GM23338 (cell line): ENCODE results near the gene REPIN1. TPM values are rescaled to one million over a fixed set of nuclear protein-coding genes. Genes with fewer than 3 reads are reported as not detected.

ENCODE experiments used
- ATAC-seq: fragments of 200-7000 bp; cut with Tn5 transposase; 3 replicates; pipeline ENCODE4 v1.9.1; 2020
- DNase-seq: peaks from one replicate; pipeline ENCODE4 v3.0.0-alpha.2; 2015; ENCODE audit warnings: low spot score
- H2AFZ ChIP-seq: fragments of 200-600 bp; sonication (generic); 2 replicates; pipeline ENCODE4 v1.8.0; 2016; ENCODE audit warnings: antibody characterized with exemption, mild to moderate bottlenecking, moderate library complexity
- H3F3A ChIP-seq: fragments of 200-600 bp; sonication (generic); replicated peaks from 2 replicates; pipeline ENCODE4 v1.8.0; 2017; ENCODE audit warnings: antibody characterized with exemption, mixed run types, low read depth
- H3K27ac ChIP-seq: fragments of 200-600 bp; sonication (generic); 2 replicates; pipeline ENCODE4 v1.6.1; 2016; ENCODE audit warnings: low read depth
- H3K27me3 ChIP-seq: fragments of 200-600 bp; sonication (generic); 2 replicates; pipeline ENCODE4 v1.8.0; 2016; ENCODE audit warnings: mild to moderate bottlenecking, mixed run types, moderate library complexity; ENCODE audit not compliant: insufficient read depth
- H3K36me3 ChIP-seq: fragments of 200-600 bp; sonication (generic); 2 replicates; pipeline ENCODE4 v1.8.0; 2016; ENCODE audit warnings: mild to moderate bottlenecking; ENCODE audit not compliant: insufficient read depth
- H3K4me1 ChIP-seq: fragments of 200-600 bp; sonication (generic); 2 replicates; pipeline ENCODE4 v1.8.0; 2016; ENCODE audit warnings: mild to moderate bottlenecking, moderate library complexity; ENCODE audit not compliant: insufficient read depth
- H3K4me2 ChIP-seq: fragments of 200-600 bp; sonication (generic); 2 replicates; pipeline ENCODE4 v1.7.1; 2017; ENCODE audit warnings: mixed run types
- H3K4me3 ChIP-seq: fragments of 200-600 bp; sonication (generic); 2 replicates; pipeline ENCODE4 v1.6.1; 2016; ENCODE audit warnings: mixed run types
- H3K79me2 ChIP-seq: fragments of 200-600 bp; sonication (generic); replicated peaks from 2 replicates; pipeline ENCODE4 v1.8.0; 2017; ENCODE audit warnings: mild to moderate bottlenecking; ENCODE audit not compliant: insufficient read depth
- H3K9me2 ChIP-seq: fragments of 200-600 bp; sonication (generic); 2 replicates; pipeline ENCODE4 v1.8.0; 2017; ENCODE audit not compliant: insufficient read depth
- H4K20me1 ChIP-seq: fragments of 200-600 bp; sonication (generic); replicated peaks from 2 replicates; pipeline ENCODE4 v1.8.0; 2017; ENCODE audit warnings: mild to moderate bottlenecking; ENCODE audit not compliant: insufficient read depth
- H3K27ac Mint-ChIP-seq: 2 replicates; pipeline ENCODE4 v1.8.0; 2020; ENCODE audit warnings: inconsistent platforms, mild to moderate bottlenecking, moderate library complexity, mixed read lengths
- H3K27me3 Mint-ChIP-seq: 3 replicates; pipeline ENCODE4 v1.8.0; 2022; ENCODE audit warnings: low read depth, mild to moderate bottlenecking, moderate library complexity, mixed read lengths, inconsistent platforms; ENCODE audit not compliant: insufficient read depth, poor library complexity
- H3K36me3 Mint-ChIP-seq: 3 replicates; pipeline ENCODE4 v1.8.0; 2021; ENCODE audit warnings: low read depth, mild to moderate bottlenecking, inconsistent platforms, moderate library complexity, mixed read lengths
- H3K4me1 Mint-ChIP-seq: 3 replicates; pipeline ENCODE4 v1.8.0; 2020; ENCODE audit warnings: mild to moderate bottlenecking, inconsistent platforms, mixed read lengths
- H3K4me3 Mint-ChIP-seq: 3 replicates; pipeline ENCODE4 v1.8.0; 2021; ENCODE audit warnings: moderate library complexity, mild to moderate bottlenecking, inconsistent platforms, mixed read lengths
- H3K9me3 Mint-ChIP-seq: 3 replicates; pipeline ENCODE4 v1.8.0; 2020; ENCODE audit warnings: moderate library complexity, mild to moderate bottlenecking, inconsistent platforms, mixed read lengths
- CREB1 ChIP-seq: fragments of 250-450 bp; sonication (Bioruptor Pico); IDR thresholded peaks from 2 replicates; pipeline ENCODE4 v1.5.0; 2020; ENCODE audit warnings: low read depth, mild to moderate bottlenecking, moderate library complexity
- EZH2 ChIP-seq: fragments of 200-600 bp; sonication (generic); IDR thresholded peaks from one replicate; pipeline ENCODE4 v1.8.0; 2017; ENCODE audit warnings: antibody characterized with exemption, mild to moderate bottlenecking, low read depth; ENCODE audit not compliant: unreplicated experiment
- EZH2phosphoT487 ChIP-seq: fragments of 200-600 bp; sonication (generic); IDR thresholded peaks from one replicate; pipeline ENCODE4 v1.8.1; 2018; ENCODE audit warnings: antibody characterized with exemption; ENCODE audit not compliant: unreplicated experiment
- JUNB ChIP-seq: IDR thresholded peaks from one replicate; pipeline ENCODE4 v1.6.1; 2016; ENCODE audit warnings: antibody characterized with exemption; ENCODE audit not compliant: unreplicated experiment
- NANOG ChIP-seq: IDR thresholded peaks from 2 replicates; pipeline ENCODE4 v1.6.1; 2016; ENCODE audit warnings: antibody characterized with exemption, borderline replicate concordance
- POLR2AphosphoS5 ChIP-seq: IDR thresholded peaks from 2 replicates; pipeline ENCODE4 v1.6.1; 2016; ENCODE audit warnings: antibody characterized with exemption, low read depth
- STAT1 ChIP-seq: IDR thresholded peaks from one replicate; pipeline ENCODE4 v1.6.1; 2016; ENCODE audit warnings: antibody characterized with exemption; ENCODE audit not compliant: unreplicated experiment
- ZNF114 ChIP-seq: fragments of 250-450 bp; sonication (Bioruptor Pico); IDR thresholded peaks from 2 replicates; pipeline ENCODE4 v1.5.0; 2020; ENCODE audit warnings: mild to moderate bottlenecking, moderate library complexity
- ZNF331 ChIP-seq: fragments of 250-450 bp; sonication (Bioruptor Pico); IDR thresholded peaks from 2 replicates; pipeline ENCODE4 v1.5.0; 2020; ENCODE audit warnings: low read depth, mild to moderate bottlenecking, moderate library complexity
- polyA plus RNA-seq: library from polyadenylated mRNA; unstranded; fragments of >200 nt; fragmentation: Nextera tagmentation; extraction: Ambion mirVana; gene quantifications from 2 replicates; pipeline ENCODE4 v1.2.1, GENCODE V29; 2016
- total RNA-seq: library from RNA; depleted of rRNA; stranded (reverse); fragments of >200 nt; shearing (Covaris generic); gene quantifications from 2 replicates; pipeline ENCODE4 v1.2.3, GENCODE V29; 2014
- TF ChIP-seq, protein P1 (sequence below): IDR thresholded peaks from one replicate; pipeline ENCODE4 v1.6.1; 2018; ENCODE audit warnings: antibody characterized with exemption; ENCODE audit not compliant: unreplicated experiment
- TF ChIP-seq, protein P2 (sequence below): fragments of 250-450 bp; sonication (Bioruptor Pico); IDR thresholded peaks from 2 replicates; pipeline ENCODE4 v1.5.0; 2020; ENCODE audit warnings: mild to moderate bottlenecking, moderate library complexity
- TF ChIP-seq, protein P3 (sequence below), 2 experiments: fragments of 200-600 bp in 1 of 2; sonication (generic) in 1 of 2; conservative IDR thresholded peaks; 2 replicates each; pipeline versions ENCODE4 v1.5.1 to v1.6.1; 2016 to 2017; ENCODE audit warnings: antibody characterized with exemption in 2 of 2, low read depth in 2 of 2, mild to moderate bottlenecking in 2 of 2, moderate library complexity in 1 of 2
- TF ChIP-seq, protein P4 (sequence below): IDR thresholded peaks from 2 replicates; pipeline ENCODE4 v1.6.1; 2016; ENCODE audit warnings: antibody characterized with exemption

REPIN1 gene
- total and polyA plus RNA-seq, 2 experiments from 2014 or later, result 29.8 to 156 TPM

DNA sequence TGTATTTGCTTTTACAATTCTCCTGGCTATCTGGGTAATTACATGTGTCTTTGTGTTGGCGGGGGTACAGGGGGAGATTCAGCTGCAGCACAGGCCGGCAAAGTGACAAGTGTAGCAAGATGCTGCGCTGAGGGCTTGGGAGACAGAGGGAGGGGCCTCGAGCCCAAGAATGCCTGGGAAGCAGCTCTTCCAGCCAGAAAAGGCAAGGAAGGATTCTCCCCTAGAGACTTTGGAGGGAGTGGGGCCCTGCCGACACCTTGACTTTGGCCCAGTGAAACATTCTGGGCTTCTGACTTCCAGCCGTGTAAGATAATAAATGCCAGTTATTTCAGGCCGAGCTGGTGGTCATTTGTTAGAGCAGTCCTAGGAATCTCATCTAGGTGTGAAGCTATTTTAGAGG is 7.2 kb upstream of the REPIN1 start:
- H3K4me1 ChIP-seq, result peaks cover 57% of the 10 kb centered on the region
- no peaks in the 10 kb centered on the region for H3K79me2 ChIP-seq
- H3K4me1 Mint-ChIP-seq, result peaks cover 64% of the 10 kb centered on the region
- H3K4me3 Mint-ChIP-seq, result no peak overlapping the region; the same call in 2 of the 3 replicates
- no peaks in the 10 kb centered on the region; the same call in 2 of the 3 replicates for H3K36me3 Mint-ChIP-seq
- H3K27ac ChIP-seq, result peak overlapping the region; percentile 60; the same call in 1 of the 2 replicates
- no peak for TF ChIP-seq EZH2phosphoT487
- no peak for TF ChIP-seq CREB1 (CRISPR knock-in tag)
- no peak for TF ChIP-seq EZH2
- TF ChIP-seq ZNF331 (CRISPR knock-in tag), result no peak
- no peak for TF ChIP-seq POLR2AphosphoS5
- TF ChIP-seq STAT1, result no peak
- no peak for TF ChIP-seq NANOG
- TF ChIP-seq, protein P1, sequence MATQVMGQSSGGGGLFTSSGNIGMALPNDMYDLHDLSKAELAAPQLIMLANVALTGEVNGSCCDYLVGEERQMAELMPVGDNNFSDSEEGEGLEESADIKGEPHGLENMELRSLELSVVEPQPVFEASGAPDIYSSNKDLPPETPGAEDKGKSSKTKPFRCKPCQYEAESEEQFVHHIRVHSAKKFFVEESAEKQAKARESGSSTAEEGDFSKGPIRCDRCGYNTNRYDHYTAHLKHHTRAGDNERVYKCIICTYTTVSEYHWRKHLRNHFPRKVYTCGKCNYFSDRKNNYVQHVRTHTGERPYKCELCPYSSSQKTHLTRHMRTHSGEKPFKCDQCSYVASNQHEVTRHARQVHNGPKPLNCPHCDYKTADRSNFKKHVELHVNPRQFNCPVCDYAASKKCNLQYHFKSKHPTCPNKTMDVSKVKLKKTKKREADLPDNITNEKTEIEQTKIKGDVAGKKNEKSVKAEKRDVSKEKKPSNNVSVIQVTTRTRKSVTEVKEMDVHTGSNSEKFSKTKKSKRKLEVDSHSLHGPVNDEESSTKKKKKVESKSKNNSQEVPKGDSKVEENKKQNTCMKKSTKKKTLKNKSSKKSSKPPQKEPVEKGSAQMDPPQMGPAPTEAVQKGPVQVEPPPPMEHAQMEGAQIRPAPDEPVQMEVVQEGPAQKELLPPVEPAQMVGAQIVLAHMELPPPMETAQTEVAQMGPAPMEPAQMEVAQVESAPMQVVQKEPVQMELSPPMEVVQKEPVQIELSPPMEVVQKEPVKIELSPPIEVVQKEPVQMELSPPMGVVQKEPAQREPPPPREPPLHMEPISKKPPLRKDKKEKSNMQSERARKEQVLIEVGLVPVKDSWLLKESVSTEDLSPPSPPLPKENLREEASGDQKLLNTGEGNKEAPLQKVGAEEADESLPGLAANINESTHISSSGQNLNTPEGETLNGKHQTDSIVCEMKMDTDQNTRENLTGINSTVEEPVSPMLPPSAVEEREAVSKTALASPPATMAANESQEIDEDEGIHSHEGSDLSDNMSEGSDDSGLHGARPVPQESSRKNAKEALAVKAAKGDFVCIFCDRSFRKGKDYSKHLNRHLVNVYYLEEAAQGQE, result no peak
- TF ChIP-seq, protein P2, sequence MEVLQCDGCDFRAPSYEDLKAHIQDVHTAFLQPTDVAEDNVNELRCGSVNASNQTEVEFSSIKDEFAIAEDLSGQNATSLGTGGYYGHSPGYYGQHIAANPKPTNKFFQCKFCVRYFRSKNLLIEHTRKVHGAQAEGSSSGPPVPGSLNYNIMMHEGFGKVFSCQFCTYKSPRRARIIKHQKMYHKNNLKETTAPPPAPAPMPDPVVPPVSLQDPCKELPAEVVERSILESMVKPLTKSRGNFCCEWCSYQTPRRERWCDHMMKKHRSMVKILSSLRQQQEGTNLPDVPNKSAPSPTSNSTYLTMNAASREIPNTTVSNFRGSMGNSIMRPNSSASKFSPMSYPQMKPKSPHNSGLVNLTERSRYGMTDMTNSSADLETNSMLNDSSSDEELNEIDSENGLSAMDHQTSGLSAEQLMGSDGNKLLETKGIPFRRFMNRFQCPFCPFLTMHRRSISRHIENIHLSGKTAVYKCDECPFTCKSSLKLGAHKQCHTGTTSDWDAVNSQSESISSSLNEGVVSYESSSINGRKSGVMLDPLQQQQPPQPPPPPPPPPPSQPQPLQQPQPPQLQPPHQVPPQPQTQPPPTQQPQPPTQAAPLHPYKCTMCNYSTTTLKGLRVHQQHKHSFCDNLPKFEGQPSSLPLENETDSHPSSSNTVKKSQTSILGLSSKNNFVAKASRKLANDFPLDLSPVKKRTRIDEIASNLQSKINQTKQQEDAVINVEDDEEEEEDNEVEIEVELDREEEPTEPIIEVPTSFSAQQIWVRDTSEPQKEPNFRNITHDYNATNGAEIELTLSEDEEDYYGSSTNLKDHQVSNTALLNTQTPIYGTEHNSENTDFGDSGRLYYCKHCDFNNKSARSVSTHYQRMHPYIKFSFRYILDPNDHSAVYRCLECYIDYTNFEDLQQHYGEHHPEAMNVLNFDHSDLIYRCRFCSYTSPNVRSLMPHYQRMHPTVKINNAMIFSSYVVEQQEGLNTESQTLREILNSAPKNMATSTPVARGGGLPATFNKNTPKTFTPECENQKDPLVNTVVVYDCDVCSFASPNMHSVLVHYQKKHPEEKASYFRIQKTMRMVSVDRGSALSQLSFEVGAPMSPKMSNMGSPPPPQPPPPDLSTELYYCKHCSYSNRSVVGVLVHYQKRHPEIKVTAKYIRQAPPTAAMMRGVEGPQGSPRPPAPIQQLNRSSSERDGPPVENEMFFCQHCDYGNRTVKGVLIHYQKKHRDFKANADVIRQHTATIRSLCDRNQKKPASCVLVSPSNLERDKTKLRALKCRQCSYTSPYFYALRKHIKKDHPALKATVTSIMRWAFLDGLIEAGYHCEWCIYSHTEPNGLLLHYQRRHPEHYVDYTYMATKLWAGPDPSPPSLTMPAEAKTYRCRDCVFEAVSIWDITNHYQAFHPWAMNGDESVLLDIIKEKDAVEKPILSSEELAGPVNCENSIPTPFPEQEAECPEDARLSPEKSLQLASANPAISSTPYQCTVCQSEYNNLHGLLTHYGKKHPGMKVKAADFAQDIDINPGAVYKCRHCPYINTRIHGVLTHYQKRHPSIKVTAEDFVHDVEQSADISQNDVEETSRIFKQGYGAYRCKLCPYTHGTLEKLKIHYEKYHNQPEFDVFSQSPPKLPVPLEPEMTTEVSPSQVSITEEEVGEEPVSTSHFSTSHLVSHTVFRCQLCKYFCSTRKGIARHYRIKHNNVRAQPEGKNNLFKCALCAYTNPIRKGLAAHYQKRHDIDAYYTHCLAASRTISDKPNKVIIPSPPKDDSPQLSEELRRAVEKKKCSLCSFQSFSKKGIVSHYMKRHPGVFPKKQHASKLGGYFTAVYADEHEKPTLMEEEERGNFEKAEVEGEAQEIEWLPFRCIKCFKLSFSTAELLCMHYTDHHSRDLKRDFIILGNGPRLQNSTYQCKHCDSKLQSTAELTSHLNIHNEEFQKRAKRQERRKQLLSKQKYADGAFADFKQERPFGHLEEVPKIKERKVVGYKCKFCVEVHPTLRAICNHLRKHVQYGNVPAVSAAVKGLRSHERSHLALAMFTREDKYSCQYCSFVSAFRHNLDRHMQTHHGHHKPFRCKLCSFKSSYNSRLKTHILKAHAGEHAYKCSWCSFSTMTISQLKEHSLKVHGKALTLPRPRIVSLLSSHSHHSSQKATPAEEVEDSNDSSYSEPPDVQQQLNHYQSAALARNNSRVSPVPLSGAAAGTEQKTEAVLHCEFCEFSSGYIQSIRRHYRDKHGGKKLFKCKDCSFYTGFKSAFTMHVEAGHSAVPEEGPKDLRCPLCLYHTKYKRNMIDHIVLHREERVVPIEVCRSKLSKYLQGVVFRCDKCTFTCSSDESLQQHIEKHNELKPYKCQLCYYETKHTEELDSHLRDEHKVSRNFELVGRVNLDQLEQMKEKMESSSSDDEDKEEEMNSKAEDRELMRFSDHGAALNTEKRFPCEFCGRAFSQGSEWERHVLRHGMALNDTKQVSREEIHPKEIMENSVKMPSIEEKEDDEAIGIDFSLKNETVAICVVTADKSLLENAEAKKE (CRISPR knock-in tag), result no peak
- TF ChIP-seq, protein P3, sequence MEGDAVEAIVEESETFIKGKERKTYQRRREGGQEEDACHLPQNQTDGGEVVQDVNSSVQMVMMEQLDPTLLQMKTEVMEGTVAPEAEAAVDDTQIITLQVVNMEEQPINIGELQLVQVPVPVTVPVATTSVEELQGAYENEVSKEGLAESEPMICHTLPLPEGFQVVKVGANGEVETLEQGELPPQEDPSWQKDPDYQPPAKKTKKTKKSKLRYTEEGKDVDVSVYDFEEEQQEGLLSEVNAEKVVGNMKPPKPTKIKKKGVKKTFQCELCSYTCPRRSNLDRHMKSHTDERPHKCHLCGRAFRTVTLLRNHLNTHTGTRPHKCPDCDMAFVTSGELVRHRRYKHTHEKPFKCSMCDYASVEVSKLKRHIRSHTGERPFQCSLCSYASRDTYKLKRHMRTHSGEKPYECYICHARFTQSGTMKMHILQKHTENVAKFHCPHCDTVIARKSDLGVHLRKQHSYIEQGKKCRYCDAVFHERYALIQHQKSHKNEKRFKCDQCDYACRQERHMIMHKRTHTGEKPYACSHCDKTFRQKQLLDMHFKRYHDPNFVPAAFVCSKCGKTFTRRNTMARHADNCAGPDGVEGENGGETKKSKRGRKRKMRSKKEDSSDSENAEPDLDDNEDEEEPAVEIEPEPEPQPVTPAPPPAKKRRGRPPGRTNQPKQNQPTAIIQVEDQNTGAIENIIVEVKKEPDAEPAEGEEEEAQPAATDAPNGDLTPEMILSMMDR (conservative IDR thresholded peaks at IDR 0.05; ENCODE audit: low read depth in 2 of 2), result no peak
- TF ChIP-seq JUNB, result no peak
- TF ChIP-seq ZNF114, result no peak
- TF ChIP-seq, protein P4, sequence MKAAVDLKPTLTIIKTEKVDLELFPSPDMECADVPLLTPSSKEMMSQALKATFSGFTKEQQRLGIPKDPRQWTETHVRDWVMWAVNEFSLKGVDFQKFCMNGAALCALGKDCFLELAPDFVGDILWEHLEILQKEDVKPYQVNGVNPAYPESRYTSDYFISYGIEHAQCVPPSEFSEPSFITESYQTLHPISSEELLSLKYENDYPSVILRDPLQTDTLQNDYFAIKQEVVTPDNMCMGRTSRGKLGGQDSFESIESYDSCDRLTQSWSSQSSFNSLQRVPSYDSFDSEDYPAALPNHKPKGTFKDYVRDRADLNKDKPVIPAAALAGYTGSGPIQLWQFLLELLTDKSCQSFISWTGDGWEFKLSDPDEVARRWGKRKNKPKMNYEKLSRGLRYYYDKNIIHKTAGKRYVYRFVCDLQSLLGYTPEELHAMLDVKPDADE, result no peak
- H3K9me3 Mint-ChIP-seq, result no peaks in the 10 kb centered on the region; the same call in 2 of the 3 replicates
- no peak overlapping the region for H3K4me3 ChIP-seq
- peak; percentile 66 for DNase-seq
- H4K20me1 ChIP-seq, result no peaks in the 10 kb centered on the region
- H3K9me2 ChIP-seq, result no peaks in the 10 kb centered on the region
- ATAC-seq, result peak; percentile 69
- H3K36me3 ChIP-seq, result no peaks in the 10 kb centered on the region
- peaks cover 21% of the 10 kb centered on the region for H3F3A ChIP-seq
- peak overlapping the region; percentile 62 for H3K4me2 ChIP-seq
- no peaks in the 10 kb centered on the region for H3K27me3 ChIP-seq
- peaks cover 6% of the 10 kb centered on the region for H3K27me3 Mint-ChIP-seq
- H2AFZ ChIP-seq, result peak overlapping the region; percentile 91
- peak overlapping the region; percentile 12 for H3K27ac Mint-ChIP-seq
